D721Med (cell line): ENCODE results near the gene COMMD10.

Experiments used
- DNase-seq: peaks from one replicate; pipeline ENCODE4 v3.0.0; 2011; ENCODE audit warnings: low spot score; ENCODE audit not compliant: insufficient read length
- FAIRE-seq: peaks from 2 replicates; lab custom pipeline; 2011; peaks lifted over from hg19 to GRCh38; lab: Jason Lieb, UNC
- CTCF ChIP-seq: IDR thresholded peaks from 2 replicates; pipeline ENCODE4 v1.5.1; 2012; ENCODE audit warnings: mild to moderate bottlenecking, control low read depth; ENCODE audit not compliant: insufficient read depth; ENCODE audit errors: missing control alignments

COMMD10 gene

GRCh38 chr5:116178925-116179324 is 94.1 kb downstream of the COMMD10 start:
- no peak for TF ChIP-seq CTCF
- no peak for DNase-seq
- FAIRE-seq: no peak

- no peak for FAIRE-seq
- no peak for DNase-seq
Observed at GRCh38 chr5:116209166-116209565, 124.3 kb downstream of the COMMD10 start.

GRCh38 chr5:116212225-116212624 is 127.4 kb downstream of the COMMD10 start:
- no peak for FAIRE-seq
- TF ChIP-seq CTCF: no peak
- DNase-seq: no peak

More at GRCh38 chr5:116209166-116209565, 124.3 kb downstream of the COMMD10 start:
- TF ChIP-seq CTCF: no peak

GRCh38 chr5:116216246-116216645 is 131.4 kb downstream of the COMMD10 start:
- FAIRE-seq (peak; percentile 87), DNase-seq (no peak)
- no peak for TF ChIP-seq CTCF

- no peak for TF ChIP-seq CTCF
- no peak for DNase-seq
- FAIRE-seq: no peak
Observed at GRCh38 chr5:116225281-116225922, 140.6 kb downstream of the COMMD10 start.

GRCh38 chr5:116229131-116229689 is 144.4 kb downstream of the COMMD10 start:
- FAIRE-seq (no peak), DNase-seq (no peak)
- no peak for TF ChIP-seq CTCF

- no peak for TF ChIP-seq CTCF
- FAIRE-seq: peak; percentile 58
- DNase-seq: no peak
Observed at GRCh38 chr5:116231288-116231687, 146.5 kb downstream of the COMMD10 start.
